ENCODE results near the gene DRGX.

Gene DRGX

DNA sequence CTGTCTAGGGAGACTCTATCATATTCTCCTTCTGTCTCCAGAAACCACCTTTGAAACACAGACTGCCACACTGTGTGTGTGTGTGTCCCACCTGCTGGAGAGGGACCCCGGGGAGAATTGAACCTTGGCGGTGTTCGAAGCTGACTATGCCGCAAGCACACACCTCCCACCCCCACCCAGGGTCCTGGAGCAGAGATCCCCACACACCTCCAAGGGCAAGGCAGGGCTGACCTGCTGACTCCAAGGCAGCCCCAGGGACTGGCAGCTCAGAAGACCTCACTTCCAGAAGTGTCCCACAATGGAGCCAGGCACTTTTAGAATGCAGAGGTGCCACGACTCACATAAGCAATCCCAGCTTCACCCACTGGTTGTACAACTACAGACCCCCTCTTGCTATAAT is 13.1 kb downstream of the DRGX start:
- no peak overlapping the region for H3K27ac ChIP-seq (replicated peaks)

DNA sequence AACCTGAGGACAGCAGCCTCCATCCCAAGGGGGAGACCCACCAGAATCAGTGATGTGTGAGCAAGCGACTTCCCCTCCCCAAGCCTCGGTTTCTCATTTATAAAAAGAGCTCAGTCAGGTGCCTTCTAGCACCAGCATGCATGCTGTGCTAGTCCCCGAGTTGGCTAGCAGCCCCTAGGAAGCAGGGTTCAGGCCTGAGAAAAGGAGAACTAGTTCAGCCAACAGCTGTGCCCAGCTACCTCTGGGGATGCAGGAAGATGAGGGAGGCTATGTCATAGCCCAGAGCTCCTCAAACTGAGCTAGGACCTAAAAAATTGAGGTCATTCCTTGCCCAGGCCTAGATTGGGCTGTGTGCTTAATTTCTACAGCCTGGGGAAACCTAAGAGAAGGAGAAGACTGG is 13.7 kb downstream of the DRGX start:
- no peak for DNase-seq (ENCODE audit: low read depth in 1 of 2, low spot score in 1 of 2)
- no peaks in the 10 kb centered on the region for H3K27me3 ChIP-seq (ENCODE audit: insufficient read depth, poor library complexity, severe bottlenecking)
- no peak overlapping the region for H3K4me3 ChIP-seq (replicated peaks; ENCODE audit: insufficient read depth, low read length)
- no peak for TF ChIP-seq GABPA (IDR thresholded peaks at IDR 0.05; ENCODE audit: low read depth)
- TF ChIP-seq, protein P1, sequence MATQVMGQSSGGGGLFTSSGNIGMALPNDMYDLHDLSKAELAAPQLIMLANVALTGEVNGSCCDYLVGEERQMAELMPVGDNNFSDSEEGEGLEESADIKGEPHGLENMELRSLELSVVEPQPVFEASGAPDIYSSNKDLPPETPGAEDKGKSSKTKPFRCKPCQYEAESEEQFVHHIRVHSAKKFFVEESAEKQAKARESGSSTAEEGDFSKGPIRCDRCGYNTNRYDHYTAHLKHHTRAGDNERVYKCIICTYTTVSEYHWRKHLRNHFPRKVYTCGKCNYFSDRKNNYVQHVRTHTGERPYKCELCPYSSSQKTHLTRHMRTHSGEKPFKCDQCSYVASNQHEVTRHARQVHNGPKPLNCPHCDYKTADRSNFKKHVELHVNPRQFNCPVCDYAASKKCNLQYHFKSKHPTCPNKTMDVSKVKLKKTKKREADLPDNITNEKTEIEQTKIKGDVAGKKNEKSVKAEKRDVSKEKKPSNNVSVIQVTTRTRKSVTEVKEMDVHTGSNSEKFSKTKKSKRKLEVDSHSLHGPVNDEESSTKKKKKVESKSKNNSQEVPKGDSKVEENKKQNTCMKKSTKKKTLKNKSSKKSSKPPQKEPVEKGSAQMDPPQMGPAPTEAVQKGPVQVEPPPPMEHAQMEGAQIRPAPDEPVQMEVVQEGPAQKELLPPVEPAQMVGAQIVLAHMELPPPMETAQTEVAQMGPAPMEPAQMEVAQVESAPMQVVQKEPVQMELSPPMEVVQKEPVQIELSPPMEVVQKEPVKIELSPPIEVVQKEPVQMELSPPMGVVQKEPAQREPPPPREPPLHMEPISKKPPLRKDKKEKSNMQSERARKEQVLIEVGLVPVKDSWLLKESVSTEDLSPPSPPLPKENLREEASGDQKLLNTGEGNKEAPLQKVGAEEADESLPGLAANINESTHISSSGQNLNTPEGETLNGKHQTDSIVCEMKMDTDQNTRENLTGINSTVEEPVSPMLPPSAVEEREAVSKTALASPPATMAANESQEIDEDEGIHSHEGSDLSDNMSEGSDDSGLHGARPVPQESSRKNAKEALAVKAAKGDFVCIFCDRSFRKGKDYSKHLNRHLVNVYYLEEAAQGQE (IDR thresholded peaks at IDR 0.05; ENCODE audit: insufficient replicate concordance, low read depth): no peak
- no peak for TF ChIP-seq POLR2AphosphoS5 (IDR thresholded peaks at IDR 0.05; ENCODE audit: low read depth)
- no peak for TF ChIP-seq SPI1 (IDR thresholded peaks at IDR 0.05; ENCODE audit: borderline replicate concordance, low read depth)
- TF ChIP-seq, protein P2, sequence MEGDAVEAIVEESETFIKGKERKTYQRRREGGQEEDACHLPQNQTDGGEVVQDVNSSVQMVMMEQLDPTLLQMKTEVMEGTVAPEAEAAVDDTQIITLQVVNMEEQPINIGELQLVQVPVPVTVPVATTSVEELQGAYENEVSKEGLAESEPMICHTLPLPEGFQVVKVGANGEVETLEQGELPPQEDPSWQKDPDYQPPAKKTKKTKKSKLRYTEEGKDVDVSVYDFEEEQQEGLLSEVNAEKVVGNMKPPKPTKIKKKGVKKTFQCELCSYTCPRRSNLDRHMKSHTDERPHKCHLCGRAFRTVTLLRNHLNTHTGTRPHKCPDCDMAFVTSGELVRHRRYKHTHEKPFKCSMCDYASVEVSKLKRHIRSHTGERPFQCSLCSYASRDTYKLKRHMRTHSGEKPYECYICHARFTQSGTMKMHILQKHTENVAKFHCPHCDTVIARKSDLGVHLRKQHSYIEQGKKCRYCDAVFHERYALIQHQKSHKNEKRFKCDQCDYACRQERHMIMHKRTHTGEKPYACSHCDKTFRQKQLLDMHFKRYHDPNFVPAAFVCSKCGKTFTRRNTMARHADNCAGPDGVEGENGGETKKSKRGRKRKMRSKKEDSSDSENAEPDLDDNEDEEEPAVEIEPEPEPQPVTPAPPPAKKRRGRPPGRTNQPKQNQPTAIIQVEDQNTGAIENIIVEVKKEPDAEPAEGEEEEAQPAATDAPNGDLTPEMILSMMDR (IDR thresholded peaks at IDR 0.05; ENCODE audit: insufficient read depth, low read length): no peak
- no peak overlapping the region for H3K27ac ChIP-seq (replicated peaks)

More for the DNA sequence above, 13.1 kb downstream of the DRGX start:
- TF ChIP-seq SPI1 (IDR thresholded peaks at IDR 0.05; ENCODE audit: borderline replicate concordance, low read depth) (no peak), GABPA (IDR thresholded peaks at IDR 0.05; ENCODE audit: low read depth) (no peak), POLR2AphosphoS5 (IDR thresholded peaks at IDR 0.05; ENCODE audit: low read depth) (no peak)
- TF ChIP-seq, protein P1 (IDR thresholded peaks at IDR 0.05; ENCODE audit: insufficient replicate concordance, low read depth): no peak
- TF ChIP-seq, protein P2 (IDR thresholded peaks at IDR 0.05; ENCODE audit: insufficient read depth, low read length): no peak
- Histone ChIP-seq H3K4me3 (replicated peaks; ENCODE audit: insufficient read depth, low read length) (no peak overlapping the region), H3K27me3 (ENCODE audit: insufficient read depth, poor library complexity, severe bottlenecking) (no peaks in the 10 kb centered on the region)
- no peak for DNase-seq (ENCODE audit: low read depth in 1 of 2, low spot score in 1 of 2)

DNA sequence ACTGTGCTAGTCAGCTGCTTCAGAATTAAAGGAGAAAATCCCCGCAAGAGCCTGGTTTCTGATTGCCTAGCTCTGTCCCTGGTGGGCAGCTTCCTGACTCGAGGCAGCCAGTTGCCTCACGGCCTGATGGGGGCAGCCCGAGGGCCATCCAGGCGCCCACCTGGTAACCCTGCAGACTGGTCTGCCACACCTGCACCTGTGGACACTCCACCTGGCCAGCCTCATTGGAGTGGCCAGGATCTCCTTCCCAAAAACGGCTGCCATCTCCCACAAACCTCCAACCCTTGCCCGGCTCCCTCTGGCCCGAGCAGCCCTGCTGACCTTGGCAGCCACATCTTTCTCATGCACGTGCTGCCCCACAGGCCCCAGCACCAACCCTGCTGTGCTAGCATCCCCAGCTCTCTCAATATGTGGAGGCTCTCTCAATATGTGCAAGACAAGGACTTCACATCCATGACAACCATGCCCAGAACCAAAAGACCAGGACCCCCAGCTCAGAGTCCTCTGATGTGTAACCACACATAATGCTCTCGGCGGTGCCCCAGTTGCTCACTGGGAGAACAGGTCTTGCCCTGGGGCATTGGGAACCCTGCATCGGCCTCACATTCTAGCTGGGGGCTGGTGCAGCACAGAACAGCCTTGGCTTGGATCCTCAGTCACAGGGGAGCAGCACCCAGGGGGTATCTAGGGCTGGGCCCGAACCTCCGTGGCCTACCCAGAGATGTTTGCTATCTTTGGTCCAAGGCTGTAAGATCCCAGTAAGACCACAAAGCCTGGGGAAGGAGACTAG is 14.6 kb downstream of the DRGX start:
- no peaks in the 10 kb centered on the region for H3K27me3 ChIP-seq (ENCODE audit: insufficient read depth, poor library complexity, severe bottlenecking)
- no peak overlapping the region for H3K4me3 ChIP-seq (replicated peaks; ENCODE audit: insufficient read depth, low read length)
- TF ChIP-seq SPI1 (IDR thresholded peaks at IDR 0.05; ENCODE audit: borderline replicate concordance, low read depth) (no peak), GABPA (IDR thresholded peaks at IDR 0.05; ENCODE audit: low read depth) (no peak), POLR2AphosphoS5 (IDR thresholded peaks at IDR 0.05; ENCODE audit: low read depth) (no peak)
- TF ChIP-seq, protein P2 (IDR thresholded peaks at IDR 0.05; ENCODE audit: insufficient read depth, low read length): no peak
- TF ChIP-seq, protein P1 (IDR thresholded peaks at IDR 0.05; ENCODE audit: insufficient replicate concordance, low read depth): no peak
- no peak for DNase-seq (ENCODE audit: low read depth in 1 of 2, low spot score in 1 of 2)
- no peak overlapping the region for H3K27ac ChIP-seq (replicated peaks)
